Esophagus squamous epithelium (tissue), 4 donors: ENCODE results near the gene MALRD1.

Experiments
- CTCF ChIP-seq, 6 experiments: fragments of 450-650 bp in 4 of 6; fragments of 200-600 bp in 2 of 6; sonication (generic) in 2 of 6; IDR thresholded peaks; one replicate each; pipeline ENCODE4 v1.5.1; 2016 to 2019; ENCODE audit warnings: antibody characterized with exemption in 6 of 6, mild to moderate bottlenecking in 4 of 6, moderate library complexity in 4 of 6
- POLR2A ChIP-seq, 4 donors: fragments of 450-650 bp; IDR thresholded peaks; one replicate each; pipeline ENCODE4 v1.6.1; 2017; ENCODE audit warnings: antibody characterized with exemption in 4 of 4, mild to moderate bottlenecking in 4 of 4, moderate library complexity in 3 of 4

GRCh38 chr10:19708031-19708430 lies 659.4 kb downstream of the MALRD1 start:
- no peak for TF ChIP-seq CTCF (IDR thresholded peaks at IDR 0.05)
- TF ChIP-seq POLR2A (IDR thresholded peaks at IDR 0.05) = no peak
